HG02973 (cell line): ENCODE data around the gene LRRC37B.
"Not testable (repeated sequence)": the region's sequence is repeated elsewhere in the genome, so short reads cannot be mapped to it uniquely, and the experiment has no call there.

Experiments used
- ATAC-seq: cut with Tn5 transposase; IDR thresholded peaks from one replicate; pipeline ENCODE4 v1.9.1; 2021; ENCODE audit warnings: moderate library complexity; ENCODE audit not compliant: unreplicated experiment

The LRRC37B gene

GRCh38 chr17:32006957-32007462 is at the start of gene LRRC37B:
TSS of gene LRRC37B (plus strand) at chr17:32007383. CDS start at chr17:32021393, 14,010 bp downstream.
- ATAC-seq: peak; percentile 77

- ATAC-seq: not testable (repeated sequence)
Observed at GRCh38 chr17:31964131-31964530, 43.1 kb upstream of the LRRC37B start.

GRCh38 chr17:31967648-31968047 is 39.5 kb upstream of the LRRC37B start:
- no peak for ATAC-seq

GRCh38 chr17:31970416-31970815 is 36.8 kb upstream of the LRRC37B start:
- ATAC-seq: not testable (repeated sequence)

- not testable (repeated sequence) for ATAC-seq
Observed at GRCh38 chr17:31974269-31975071, 32.7 kb upstream of the LRRC37B start.

GRCh38 chr17:31975391-31975790 is 31.8 kb upstream of the LRRC37B start:
- ATAC-seq: not testable (repeated sequence)

GRCh38 chr17:31991821-31992220 is 15.4 kb upstream of the LRRC37B start:
- ATAC-seq: not testable (repeated sequence)

GRCh38 chr17:31997005-31997404 is 10.2 kb upstream of the LRRC37B start:
- ATAC-seq: no peak

- ATAC-seq: peak; percentile 34
Observed at GRCh38 chr17:32007463-32008298, 498 bp downstream of the LRRC37B start.

GRCh38 chr17:32009262-32009542 is 2.0 kb downstream of the LRRC37B start:
- ATAC-seq: no peak

GRCh38 chr17:32010114-32010513 is 2.9 kb downstream of the LRRC37B start:
- no peak for ATAC-seq

- no peak for ATAC-seq
Observed at GRCh38 chr17:32015245-32016013, 8.2 kb downstream of the LRRC37B start.

- no peak for ATAC-seq
Observed at GRCh38 chr17:32016231-32016630, 9.0 kb downstream of the LRRC37B start.

GRCh38 chr17:32019228-32019627 is 12.0 kb downstream of the LRRC37B start:
- no peak for ATAC-seq

GRCh38 chr17:32020943-32021614 is 13.9 kb downstream of the LRRC37B start:
- no peak for ATAC-seq

- no peak for ATAC-seq
Observed at GRCh38 chr17:32021615-32021955, 14.4 kb downstream of the LRRC37B start.

GRCh38 chr17:32022554-32022953 is 15.4 kb downstream of the LRRC37B start:
- ATAC-seq: not testable (repeated sequence)

- not testable (repeated sequence) for ATAC-seq
Observed at GRCh38 chr17:32027271-32027670, 20.1 kb downstream of the LRRC37B start.

GRCh38 chr17:32033223-32033622 is 26.0 kb downstream of the LRRC37B start:
- ATAC-seq: no peak

GRCh38 chr17:32033812-32034211 is 26.6 kb downstream of the LRRC37B start:
- ATAC-seq: not testable (repeated sequence)

- ATAC-seq: not testable (repeated sequence)
Observed at GRCh38 chr17:32040246-32040645, 33.1 kb downstream of the LRRC37B start.
